ENCODE measurements around the gene GPR82. TPM values are rescaled to one million over a fixed set of nuclear protein-coding genes. Genes with fewer than 3 reads are reported as not detected.

The GPR82 gene
- total and polyA plus RNA-seq, 10 of the 15 experiments (the other 5 are each of a cell fraction or from before 2014, with no cell fraction given), result 0.23 to 1.7 (median 0.56) TPM

- TF ChIP-seq BCLAF1 (IDR thresholded peaks at IDR 0.05) (no peak), DPF2 (IDR thresholded peaks at IDR 0.05) (peak; percentile 56; the same call in 1 of the 2 replicates), SMC3 (IDR thresholded peaks at IDR 0.05; ENCODE audit: borderline replicate concordance, low read length) (no peak), BHLHE40 (IDR thresholded peaks at IDR 0.05; ENCODE audit: borderline replicate concordance in 1 of 2, low read depth in 2 of 2, low read length in 1 of 2) (peak in 1 of 2 experiments; percentile 39; a peak in 1 of 4 replicates), IKZF2 (IDR thresholded peaks at IDR 0.05) (no peak; a peak in 1 of 4 replicates), EP300 (IDR thresholded peaks at IDR 0.05; ENCODE audit: borderline replicate concordance in 1 of 2, control insufficient read depth in 1 of 2, low read depth in 2 of 2, low read length in 2 of 2) (no peak), FOXK2 (IDR thresholded peaks at IDR 0.05) (no peak), CHD4 (IDR thresholded peaks at IDR 0.05) (no peak), CREM (IDR thresholded peaks at IDR 0.05; ENCODE audit: low read depth) (no peak), NFXL1 (IDR thresholded peaks at IDR 0.05; ENCODE audit: borderline replicate concordance) (no peak), PKNOX1 (IDR thresholded peaks at IDR 0.05) (no peak), TARDBP (IDR thresholded peaks at IDR 0.05; ENCODE audit: borderline replicate concordance) (no peak), SMAD1 (IDR thresholded peaks at IDR 0.05; ENCODE audit: low read depth, partially characterized antibody) (no peak)
- TF ChIP-seq, protein P1, sequence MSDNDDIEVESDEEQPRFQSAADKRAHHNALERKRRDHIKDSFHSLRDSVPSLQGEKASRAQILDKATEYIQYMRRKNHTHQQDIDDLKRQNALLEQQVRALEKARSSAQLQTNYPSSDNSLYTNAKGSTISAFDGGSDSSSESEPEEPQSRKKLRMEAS (IDR thresholded peaks at IDR 0.05; ENCODE audit: low read depth, low read length), result no peak
- TF ChIP-seq, protein P2, sequence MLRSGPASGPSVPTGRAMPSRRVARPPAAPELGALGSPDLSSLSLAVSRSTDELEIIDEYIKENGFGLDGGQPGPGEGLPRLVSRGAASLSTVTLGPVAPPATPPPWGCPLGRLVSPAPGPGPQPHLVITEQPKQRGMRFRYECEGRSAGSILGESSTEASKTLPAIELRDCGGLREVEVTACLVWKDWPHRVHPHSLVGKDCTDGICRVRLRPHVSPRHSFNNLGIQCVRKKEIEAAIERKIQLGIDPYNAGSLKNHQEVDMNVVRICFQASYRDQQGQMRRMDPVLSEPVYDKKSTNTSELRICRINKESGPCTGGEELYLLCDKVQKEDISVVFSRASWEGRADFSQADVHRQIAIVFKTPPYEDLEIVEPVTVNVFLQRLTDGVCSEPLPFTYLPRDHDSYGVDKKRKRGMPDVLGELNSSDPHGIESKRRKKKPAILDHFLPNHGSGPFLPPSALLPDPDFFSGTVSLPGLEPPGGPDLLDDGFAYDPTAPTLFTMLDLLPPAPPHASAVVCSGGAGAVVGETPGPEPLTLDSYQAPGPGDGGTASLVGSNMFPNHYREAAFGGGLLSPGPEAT (IDR thresholded peaks at IDR 0.05; ENCODE audit: low read depth), result no peak
- TF ChIP-seq, protein P3, sequence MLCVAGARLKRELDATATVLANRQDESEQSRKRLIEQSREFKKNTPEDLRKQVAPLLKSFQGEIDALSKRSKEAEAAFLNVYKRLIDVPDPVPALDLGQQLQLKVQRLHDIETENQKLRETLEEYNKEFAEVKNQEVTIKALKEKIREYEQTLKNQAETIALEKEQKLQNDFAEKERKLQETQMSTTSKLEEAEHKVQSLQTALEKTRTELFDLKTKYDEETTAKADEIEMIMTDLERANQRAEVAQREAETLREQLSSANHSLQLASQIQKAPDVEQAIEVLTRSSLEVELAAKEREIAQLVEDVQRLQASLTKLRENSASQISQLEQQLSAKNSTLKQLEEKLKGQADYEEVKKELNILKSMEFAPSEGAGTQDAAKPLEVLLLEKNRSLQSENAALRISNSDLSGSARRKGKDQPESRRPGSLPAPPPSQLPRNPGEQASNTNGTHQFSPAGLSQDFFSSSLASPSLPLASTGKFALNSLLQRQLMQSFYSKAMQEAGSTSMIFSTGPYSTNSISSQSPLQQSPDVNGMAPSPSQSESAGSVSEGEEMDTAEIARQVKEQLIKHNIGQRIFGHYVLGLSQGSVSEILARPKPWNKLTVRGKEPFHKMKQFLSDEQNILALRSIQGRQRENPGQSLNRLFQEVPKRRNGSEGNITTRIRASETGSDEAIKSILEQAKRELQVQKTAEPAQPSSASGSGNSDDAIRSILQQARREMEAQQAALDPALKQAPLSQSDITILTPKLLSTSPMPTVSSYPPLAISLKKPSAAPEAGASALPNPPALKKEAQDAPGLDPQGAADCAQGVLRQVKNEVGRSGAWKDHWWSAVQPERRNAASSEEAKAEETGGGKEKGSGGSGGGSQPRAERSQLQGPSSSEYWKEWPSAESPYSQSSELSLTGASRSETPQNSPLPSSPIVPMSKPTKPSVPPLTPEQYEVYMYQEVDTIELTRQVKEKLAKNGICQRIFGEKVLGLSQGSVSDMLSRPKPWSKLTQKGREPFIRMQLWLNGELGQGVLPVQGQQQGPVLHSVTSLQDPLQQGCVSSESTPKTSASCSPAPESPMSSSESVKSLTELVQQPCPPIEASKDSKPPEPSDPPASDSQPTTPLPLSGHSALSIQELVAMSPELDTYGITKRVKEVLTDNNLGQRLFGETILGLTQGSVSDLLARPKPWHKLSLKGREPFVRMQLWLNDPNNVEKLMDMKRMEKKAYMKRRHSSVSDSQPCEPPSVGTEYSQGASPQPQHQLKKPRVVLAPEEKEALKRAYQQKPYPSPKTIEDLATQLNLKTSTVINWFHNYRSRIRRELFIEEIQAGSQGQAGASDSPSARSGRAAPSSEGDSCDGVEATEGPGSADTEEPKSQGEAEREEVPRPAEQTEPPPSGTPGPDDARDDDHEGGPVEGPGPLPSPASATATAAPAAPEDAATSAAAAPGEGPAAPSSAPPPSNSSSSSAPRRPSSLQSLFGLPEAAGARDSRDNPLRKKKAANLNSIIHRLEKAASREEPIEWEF (IDR thresholded peaks at IDR 0.05; ENCODE audit: insufficient replicate concordance, low read depth, low read length), result no peak
- TF ChIP-seq, protein P4, sequence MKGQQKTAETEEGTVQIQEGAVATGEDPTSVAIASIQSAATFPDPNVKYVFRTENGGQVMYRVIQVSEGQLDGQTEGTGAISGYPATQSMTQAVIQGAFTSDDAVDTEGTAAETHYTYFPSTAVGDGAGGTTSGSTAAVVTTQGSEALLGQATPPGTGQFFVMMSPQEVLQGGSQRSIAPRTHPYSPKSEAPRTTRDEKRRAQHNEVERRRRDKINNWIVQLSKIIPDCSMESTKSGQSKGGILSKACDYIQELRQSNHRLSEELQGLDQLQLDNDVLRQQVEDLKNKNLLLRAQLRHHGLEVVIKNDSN (IDR thresholded peaks at IDR 0.05; ENCODE audit: borderline replicate concordance, extremely low read length, insufficient read depth, low read depth, low read length), result no peak
These were observed 3.7 kb upstream of the GPR82 start (continued) for GRCh38 chrX:41720125-41720779.

All from GM12878 (cell line).